NK-92 treated with Interleukin-12 subunit alpha and Interleukin-12 subunit beta, amount 100 ng/mL, for 24 hours (cell line): ENCODE data around the gene CPSF4.

Source experiments
- DNase-seq: peaks from one replicate; lab custom pipeline; 2025; lab: John Stamatoyannopoulos, UW

The CPSF4 gene

DNA sequence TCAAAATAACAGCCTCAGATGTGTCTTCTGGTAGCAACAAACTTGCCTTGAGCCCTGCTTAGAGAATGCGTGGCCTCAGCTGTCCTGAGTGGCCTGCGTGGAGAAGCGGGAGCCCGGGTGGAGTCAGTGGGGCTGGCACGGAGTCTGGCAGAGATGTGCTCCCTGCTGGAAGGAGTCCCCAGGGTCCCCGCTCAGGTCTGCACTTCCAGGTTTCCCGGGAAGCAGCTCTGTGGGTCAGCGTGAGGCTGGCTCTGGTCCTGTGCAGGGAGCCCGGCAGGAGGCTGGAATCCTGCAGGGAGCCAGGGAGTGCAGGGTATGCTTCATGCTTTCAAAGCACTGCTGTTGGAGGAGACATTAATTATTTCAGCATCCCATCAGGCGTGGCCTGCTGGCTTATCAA is 10.1 kb downstream of the CPSF4 start:
- DNase-seq = no peak

DNA sequence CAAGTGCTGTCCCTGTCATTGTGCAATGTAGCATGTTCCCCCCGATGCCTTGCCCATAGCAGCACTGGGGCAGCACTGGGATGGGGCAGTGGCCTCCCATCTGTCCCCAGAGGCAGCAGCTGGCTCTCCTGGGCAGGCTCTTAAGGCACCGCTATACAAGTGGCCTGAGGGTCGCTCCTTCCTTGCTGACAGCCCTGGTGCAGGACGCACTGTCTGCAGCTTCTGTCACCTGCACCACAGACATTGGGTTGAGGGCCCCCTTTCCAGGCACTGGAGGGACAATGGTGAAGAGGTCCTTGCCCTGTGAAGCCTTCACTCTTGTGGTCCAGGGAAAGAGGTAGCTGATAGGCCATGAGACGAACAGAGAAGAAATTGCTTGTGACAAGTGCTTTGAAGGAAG is 10.6 kb downstream of the CPSF4 start:
- no peak for DNase-seq

GRCh38 chr7:99451936-99452335 is 13.2 kb downstream of the CPSF4 start:
- DNase-seq = no peak

- DNase-seq = no peak
Observed at GRCh38 chr7:99452541-99452940, 13.8 kb downstream of the CPSF4 start.

GRCh38 chr7:99453105-99453504 is 14.4 kb downstream of the CPSF4 start:
- no peak for DNase-seq

- no peak for DNase-seq
Observed at GRCh38 chr7:99455874-99456273, 17.1 kb downstream of the CPSF4 start.

GRCh38 chr7:99456288-99456687 is 17.5 kb downstream of the CPSF4 start:
- DNase-seq = no peak

GRCh38 chr7:99457050-99457649 is 18.4 kb downstream of the CPSF4 start:
- DNase-seq = no peak

GRCh38 chr7:99457650-99458493 is 19.1 kb downstream of the CPSF4 start:
- no peak for DNase-seq

GRCh38 chr7:99459087-99459486 is 20.3 kb downstream of the CPSF4 start:
- no peak for DNase-seq

DNA sequence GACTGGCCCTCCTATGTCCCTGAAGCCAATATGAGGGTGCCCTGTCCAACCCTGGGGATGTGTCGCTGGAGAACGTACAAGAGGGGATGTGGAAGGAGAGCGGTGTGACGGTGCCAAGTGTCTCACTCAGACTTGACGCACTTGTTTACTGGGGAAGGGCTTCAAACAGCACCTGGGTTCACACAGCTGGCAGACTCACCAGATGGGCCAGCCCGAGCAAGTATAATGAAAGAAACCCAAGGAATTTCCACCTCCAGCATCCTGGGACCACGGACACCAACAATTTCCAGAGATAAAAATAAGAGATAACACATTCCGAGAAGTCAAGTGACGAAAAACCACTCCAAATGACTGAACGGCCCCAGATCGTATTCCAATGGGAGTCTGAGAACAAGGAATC is 21.9 kb downstream of the CPSF4 start:
- DNase-seq = no peak

GRCh38 chr7:99461221-99461620 is 22.5 kb downstream of the CPSF4 start:
- no peak for DNase-seq

DNA sequence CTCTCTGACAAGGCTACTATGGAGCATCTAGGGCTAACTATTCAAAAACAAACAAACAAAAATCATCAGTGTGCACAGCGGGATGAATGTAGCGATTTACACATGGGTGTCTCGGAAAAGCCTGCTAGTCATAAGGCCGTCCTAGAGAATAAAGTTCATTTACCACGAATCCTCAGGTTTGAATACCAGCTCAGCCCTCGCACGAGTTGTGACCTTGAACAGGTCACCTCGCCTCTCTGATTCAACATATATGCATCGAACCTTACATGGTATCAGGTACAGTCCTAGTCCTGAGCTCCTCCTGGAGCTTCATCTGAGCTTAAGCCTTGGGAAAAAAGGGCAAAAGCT is 26.7 kb downstream of the CPSF4 start:
- no peak for DNase-seq

DNA sequence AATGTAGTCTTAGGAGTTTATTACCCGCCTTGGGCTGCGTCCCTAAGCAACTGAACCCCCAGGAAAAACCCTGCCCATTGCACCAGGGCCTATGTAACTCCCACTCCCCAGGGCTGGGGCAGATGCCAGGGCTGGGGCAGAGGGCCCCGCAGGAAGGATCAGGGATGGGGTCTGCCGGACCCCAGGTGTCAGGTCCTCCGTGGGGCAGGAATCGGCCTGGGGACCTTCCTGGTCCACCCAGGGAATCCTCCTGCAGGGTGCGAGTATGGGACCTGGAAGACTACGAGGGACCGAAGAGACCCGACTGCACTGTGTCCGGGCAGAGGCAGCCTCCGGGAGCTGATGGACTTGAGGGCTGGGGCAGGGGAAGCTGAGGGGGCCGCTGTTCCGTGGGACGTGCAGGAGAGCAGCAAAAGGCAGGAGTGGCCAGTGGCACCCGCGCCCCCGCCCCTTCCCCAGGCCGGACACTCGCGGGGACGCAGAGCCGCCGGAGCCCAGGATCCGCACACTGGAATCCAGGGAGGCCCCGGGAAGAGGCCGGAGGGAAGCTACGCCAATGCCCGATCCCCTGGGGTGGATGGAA is 29.7 kb downstream of the CPSF4 start:
- no peak for DNase-seq

GRCh38 chr7:99469381-99470065 is 30.8 kb downstream of the CPSF4 start:
- DNase-seq = no peak

- peak; percentile 97 for DNase-seq
Observed at GRCh38 chr7:99472561-99473314, 34.0 kb downstream of the CPSF4 start, which contains the start of gene ZNF789. Gene ZNF789, plus strand, starts transcription at chr7:99472890. Its CDS starts 3,567 bp downstream, at chr7:99476457.

GRCh38 chr7:99473315-99473596 is 34.5 kb downstream of the CPSF4 start:
- DNase-seq = no peak

DNA sequence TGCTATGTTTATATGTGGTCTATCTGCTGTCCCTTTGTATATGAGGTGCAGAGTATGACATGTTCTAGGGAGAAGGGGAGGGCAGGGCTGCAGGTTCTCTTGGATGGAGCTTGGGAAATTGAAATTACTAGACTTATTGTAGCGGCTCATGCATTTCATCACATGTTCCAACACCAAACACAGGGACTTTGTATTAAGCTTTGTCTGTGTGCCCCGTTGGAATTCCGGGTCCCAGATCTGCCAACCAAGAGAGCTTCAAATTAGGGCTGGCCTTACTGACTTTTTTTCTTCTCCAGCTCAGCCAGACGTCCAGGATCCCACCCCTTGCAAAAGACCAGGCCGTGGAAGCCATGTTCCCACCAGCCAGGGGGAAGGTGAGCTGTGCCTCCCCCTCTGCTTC is 37.4 kb downstream of the CPSF4 start:
- no peak for DNase-seq

- DNase-seq = no peak
Observed at GRCh38 chr7:99478464-99479440, 40.0 kb downstream of the CPSF4 start.

DNA sequence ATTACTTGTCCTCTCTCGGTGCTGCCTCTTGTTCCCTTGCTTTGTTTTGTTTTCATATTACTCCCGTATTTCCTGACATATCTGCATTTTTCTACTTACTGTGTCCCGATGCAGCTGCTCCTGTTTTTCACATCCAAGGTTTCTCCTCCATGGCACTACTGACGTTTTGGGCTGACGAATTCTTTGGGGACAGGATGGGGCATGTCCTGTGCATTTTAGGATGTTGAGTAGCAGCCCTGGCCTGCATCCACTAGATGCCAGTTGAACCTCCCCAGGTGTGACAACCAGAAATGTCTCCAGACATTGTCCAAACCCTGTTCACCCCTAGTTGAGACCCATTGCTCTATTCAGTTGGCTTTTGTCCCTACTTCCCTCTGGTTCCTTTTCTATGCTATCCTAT is 46.4 kb downstream of the CPSF4 start:
- no peak for DNase-seq

DNA sequence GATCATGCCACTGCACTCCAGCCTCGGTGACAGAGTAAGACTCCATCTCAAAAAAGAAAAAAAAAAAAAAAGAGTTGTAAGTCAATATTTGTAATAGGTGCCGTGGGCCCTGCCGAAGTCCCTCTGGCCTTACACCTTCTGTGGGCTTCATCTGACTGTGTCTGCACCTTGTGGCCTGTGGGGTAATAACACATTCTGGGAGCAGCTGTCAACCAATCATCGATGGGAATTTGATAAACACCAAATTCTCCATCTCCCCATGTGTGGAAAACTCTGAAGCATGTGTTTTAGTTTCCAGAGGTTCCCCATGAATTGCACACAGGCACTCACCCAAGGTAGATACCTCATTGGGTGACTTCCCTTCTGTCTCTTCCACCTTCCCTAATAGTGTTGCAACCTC is 50.5 kb downstream of the CPSF4 start:
- no peak for DNase-seq
